Progenitor cell of endocrine pancreas (in vitro differentiated cells): ENCODE results near the gene HRH1. TPM values are rescaled to one million over a fixed set of nuclear protein-coding genes. Genes with fewer than 3 reads are reported as not detected.
"Not testable (repeated sequence)": the region's sequence is repeated elsewhere in the genome, so short reads cannot be mapped to it uniquely, and the experiment has no call there.

ENCODE experiments used
- DNase-seq: peaks from one replicate; pipeline ENCODE4 v3.0.0; 2021; ENCODE audit warnings: low spot score; ENCODE audit not compliant: unreplicated experiment
- H3K27ac Mint-ChIP-seq: 2 replicates; pipeline ENCODE4 v1.8.0; 2021; ENCODE audit warnings: mild to moderate bottlenecking, moderate library complexity, mixed read lengths
- H3K27me3 Mint-ChIP-seq: 2 replicates; pipeline ENCODE4 v1.8.0; 2021; ENCODE audit warnings: mixed read lengths
- H3K36me3 Mint-ChIP-seq: 2 replicates; pipeline ENCODE4 v1.8.0; 2022; ENCODE audit warnings: mixed read lengths; ENCODE audit not compliant: insufficient read depth
- H3K4me1 Mint-ChIP-seq: 2 replicates; pipeline ENCODE4 v1.8.0; 2021; ENCODE audit warnings: low read depth, mixed read lengths
- H3K4me3 Mint-ChIP-seq: 2 replicates; pipeline ENCODE4 v1.8.0; 2021; ENCODE audit warnings: low read depth, mild to moderate bottlenecking, moderate library complexity, mixed read lengths
- H3K9me3 Mint-ChIP-seq: 2 replicates; pipeline ENCODE4 v1.8.0; 2021; ENCODE audit warnings: low read depth, mixed read lengths
- CTCF ChIP-seq: fragments of 200-600 bp; sonication (generic); IDR thresholded peaks from one replicate; pipeline ENCODE4 v1.5.0; 2021; ENCODE audit warnings: antibody characterized with exemption, mild to moderate bottlenecking; ENCODE audit not compliant: unreplicated experiment
- long read RNA-seq: library from polyadenylated mRNA; unstranded; transcript quantifications from one replicate; pipeline ENCODE4 v2.0.0, GENCODE V29; 2020
- total RNA-seq: library from RNA; stranded (reverse); gene quantifications from 2 replicates; pipeline ENCODE4 v1.2.1, GENCODE V29; 2021

HRH1 gene
- 0.09 TPM in 1 of 2 replicates, not detected in the other for total RNA-seq
- long read RNA-seq, partial matches to known transcripts, result 0 of 1 reads
- long read RNA-seq, other reads (novel, unspliced or antisense), result 1 of 1 reads

DNA sequence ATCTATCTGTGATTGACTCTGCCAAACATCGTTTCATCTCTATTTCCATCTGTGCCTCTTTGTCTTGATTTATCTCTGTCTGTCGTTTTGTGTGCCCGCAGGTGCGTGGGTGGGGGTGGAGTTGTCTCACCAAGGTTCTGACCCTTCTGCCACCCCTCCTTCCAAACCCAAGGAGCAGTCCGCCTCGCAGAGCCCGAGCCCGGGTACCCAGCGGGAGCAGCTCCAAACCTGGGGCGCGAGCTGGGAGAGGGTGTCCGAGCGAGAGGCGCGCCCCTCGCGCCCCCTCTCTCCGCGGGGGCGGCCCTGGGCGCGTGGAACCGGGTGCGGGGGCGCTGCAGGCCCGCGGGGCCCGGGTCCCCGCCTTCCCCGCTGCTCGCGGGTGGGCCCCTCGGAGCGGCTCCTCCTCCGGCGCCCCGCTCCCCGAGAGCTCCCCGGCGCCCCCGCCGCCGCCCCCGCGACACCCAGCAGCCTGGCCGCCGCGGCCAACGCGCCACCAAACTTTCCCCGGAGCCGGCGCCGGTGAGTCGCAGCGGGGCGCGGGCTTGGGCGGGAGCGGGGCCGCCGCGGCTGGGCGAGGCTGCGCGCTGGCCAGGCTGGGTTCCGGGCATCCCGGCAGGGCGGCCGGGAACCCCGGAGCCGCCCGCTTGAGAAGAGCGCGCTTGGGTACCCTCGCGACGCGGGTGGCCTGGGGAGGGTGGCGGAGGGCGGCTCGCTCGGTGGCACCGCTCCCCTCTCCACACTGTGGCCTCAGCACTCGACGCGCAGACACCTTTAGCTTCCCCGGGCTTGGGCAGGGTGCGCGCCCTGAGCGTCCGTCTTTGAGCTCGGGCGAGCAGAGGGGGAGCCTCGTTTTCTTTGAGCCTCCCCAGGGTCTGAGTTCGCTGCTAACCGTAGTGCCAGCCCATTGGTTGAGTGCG, at the start of gene HRH1:
Gene HRH1, plus strand, starts transcription at position 458 of the 917 bp plus-strand sequence. CDS start 104,545 bp downstream, outside the sequence.
- Mint-ChIP-seq H3K27ac (peak within 1 kb of the TSS; percentile 33), H3K4me3 (peak within 1 kb of the TSS; percentile 60), H3K9me3 (no peaks in the 10 kb centered on the region), H3K4me1 (peaks cover 6% of the 10 kb centered on the region), H3K36me3 (no peaks in the 10 kb centered on the region), H3K27me3 (peaks cover 89% of the 10 kb centered on the region)
- peak; percentile 12 for DNase-seq
- no peak for TF ChIP-seq CTCF

GRCh38 chr3:11113316-11113715, 41.0 kb upstream of the HRH1 start:
- not testable (repeated sequence) for H3K9me3 Mint-ChIP-seq, H3K27ac Mint-ChIP-seq, H3K36me3 Mint-ChIP-seq, H3K4me3 Mint-ChIP-seq, DNase-seq, H3K4me1 Mint-ChIP-seq
- peaks cover 33% of the 10 kb centered on the region for H3K27me3 Mint-ChIP-seq

GRCh38 chr3:11115548-11115947, 38.7 kb upstream of the HRH1 start:
- Mint-ChIP-seq H3K4me3 (no peak overlapping the region), H3K4me1 (no peaks in the 10 kb centered on the region), H3K27me3 (peaks cover 17% of the 10 kb centered on the region), H3K36me3 (no peaks in the 10 kb centered on the region), H3K9me3 (no peaks in the 10 kb centered on the region), H3K27ac (no peak overlapping the region)
- TF ChIP-seq CTCF, result no peak
- DNase-seq, result no peak

DNA sequence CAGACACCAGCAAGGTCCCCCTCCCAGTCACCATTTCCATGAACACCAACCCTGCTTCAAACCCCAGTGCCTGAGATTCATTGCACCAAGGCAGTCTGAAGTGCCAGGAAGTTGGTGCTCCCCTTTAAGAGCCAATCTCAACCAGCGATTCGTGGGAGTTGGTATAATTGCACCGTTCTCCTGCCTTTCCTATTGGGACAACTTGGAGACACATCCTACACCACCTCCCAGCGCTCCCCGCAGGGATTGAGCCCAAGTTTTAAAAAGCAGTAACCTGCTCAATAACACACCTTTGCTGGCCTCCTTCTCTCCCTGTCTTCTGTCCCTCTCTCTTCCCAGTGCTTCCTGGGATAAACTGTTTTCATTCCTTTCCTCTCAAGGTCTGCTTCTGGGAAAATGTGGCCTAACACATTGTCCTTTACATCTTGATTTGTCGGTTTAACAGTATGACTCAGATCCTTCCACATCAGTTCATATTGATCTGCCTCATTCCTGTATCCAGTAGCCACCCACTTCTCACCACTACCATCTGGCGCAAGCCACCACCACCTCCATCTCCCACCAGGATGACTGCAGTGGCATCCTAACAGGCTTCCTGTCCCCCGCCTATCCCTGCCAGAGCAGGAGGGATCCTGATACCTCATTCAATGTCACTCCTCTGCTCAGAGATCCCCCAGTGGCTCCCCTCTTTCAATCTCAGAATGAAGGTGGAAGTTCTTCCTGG, 37.8 kb upstream of the HRH1 start:
- Mint-ChIP-seq H3K9me3 (no peaks in the 10 kb centered on the region), H3K27ac (no peak overlapping the region), H3K27me3 (peaks cover 15% of the 10 kb centered on the region), H3K4me1 (no peaks in the 10 kb centered on the region), H3K4me3 (no peak overlapping the region), H3K36me3 (no peaks in the 10 kb centered on the region)
- DNase-seq, result no peak
- no peak for TF ChIP-seq CTCF

DNA sequence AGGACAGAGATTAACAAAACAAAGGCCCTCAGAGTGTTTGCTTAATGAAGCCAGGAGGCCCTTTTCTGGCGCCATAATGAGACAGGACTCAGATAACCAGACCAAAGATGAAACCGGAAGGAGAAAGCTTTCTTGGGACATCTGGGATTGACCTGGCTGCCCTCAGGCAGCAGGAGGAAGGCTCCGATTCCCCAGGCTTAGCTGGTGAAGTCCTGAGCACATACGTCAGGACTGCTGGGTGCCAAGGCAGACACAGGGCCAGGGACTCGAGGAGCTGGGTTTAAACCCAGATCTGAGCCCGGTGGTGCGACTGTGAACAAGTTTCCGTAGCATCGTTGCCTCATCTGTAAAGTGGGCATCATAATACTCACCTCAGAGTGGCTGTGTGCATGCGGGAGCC, 36.7 kb upstream of the HRH1 start:
- Mint-ChIP-seq H3K36me3 (no peaks in the 10 kb centered on the region), H3K27me3 (peaks cover 12% of the 10 kb centered on the region), H3K4me1 (no peaks in the 10 kb centered on the region), H3K27ac (no peak overlapping the region), H3K9me3 (peaks cover 3% of the 10 kb centered on the region), H3K4me3 (no peak overlapping the region)
- no peak for TF ChIP-seq CTCF
- no peak for DNase-seq
